ENCODE measurements around the gene LRMDA.

The LRMDA gene

GRCh38 chr10:75649466-75649865 is 218.0 kb downstream of the LRMDA start:
- DNase-seq, result no peak

DNA sequence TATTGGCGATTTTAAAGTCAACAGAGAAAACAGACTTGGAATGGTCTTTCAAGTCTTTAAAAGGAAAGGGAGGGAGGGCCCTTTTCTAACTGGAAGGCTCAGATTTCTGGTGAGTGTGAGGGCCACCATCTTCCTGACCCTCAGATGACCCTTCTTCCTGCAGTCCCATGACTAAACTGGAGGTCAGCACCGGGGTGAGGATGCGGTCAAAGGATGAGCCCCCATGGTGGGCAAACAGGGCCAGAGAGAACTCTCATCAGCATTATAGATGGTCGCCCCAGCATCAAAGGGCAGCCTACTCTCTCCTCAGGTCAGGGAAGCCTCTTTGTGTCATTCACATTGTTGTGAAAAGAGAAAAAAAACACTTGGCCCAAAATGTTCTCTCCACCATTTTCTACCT is 219.2 kb downstream of the LRMDA start:
- no peak for DNase-seq

- no peak for DNase-seq
Observed at GRCh38 chr10:75651417-75651816, 220.0 kb downstream of the LRMDA start.

- no peak for DNase-seq
Observed at GRCh38 chr10:75652146-75652740, 220.8 kb downstream of the LRMDA start.

- DNase-seq, result no peak
Observed at GRCh38 chr10:75653761-75654160, 222.3 kb downstream of the LRMDA start.

GRCh38 chr10:75654171-75654771 is 222.8 kb downstream of the LRMDA start:
- DNase-seq, result no peak

GRCh38 chr10:75654772-75655171 is 223.3 kb downstream of the LRMDA start:
- no peak for DNase-seq

DNA sequence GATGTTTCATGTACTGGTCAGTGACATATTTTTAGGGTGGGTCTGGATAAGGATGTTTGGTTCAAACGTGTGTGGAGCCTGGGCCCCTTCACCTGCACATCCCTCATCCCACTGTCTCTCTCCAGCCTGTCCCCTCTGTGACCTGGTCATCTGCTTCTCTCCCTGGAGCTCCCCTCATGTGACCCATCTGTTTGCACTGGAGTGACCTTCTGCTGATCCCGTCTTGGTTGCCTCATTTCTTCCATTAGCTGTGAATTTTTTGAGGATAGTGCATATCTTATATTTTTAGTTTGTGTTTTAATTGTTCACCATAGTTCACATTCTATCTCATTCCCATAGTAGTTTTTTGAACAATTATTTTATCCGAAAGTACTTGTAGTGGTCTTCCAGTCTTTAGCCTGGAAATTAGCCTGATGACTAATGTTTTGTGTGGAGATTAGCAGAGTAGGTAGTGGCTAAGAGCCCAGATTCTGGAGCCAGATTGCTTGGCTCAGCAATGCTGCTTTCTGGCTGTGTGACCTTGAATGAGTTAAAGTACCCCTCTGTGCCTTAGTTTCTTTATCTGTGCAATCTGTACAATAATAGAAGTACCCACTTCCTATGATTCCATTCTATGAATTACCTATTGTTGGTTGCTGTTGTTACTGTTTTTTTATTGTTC is 224.5 kb downstream of the LRMDA start:
- no peak for DNase-seq

DNA sequence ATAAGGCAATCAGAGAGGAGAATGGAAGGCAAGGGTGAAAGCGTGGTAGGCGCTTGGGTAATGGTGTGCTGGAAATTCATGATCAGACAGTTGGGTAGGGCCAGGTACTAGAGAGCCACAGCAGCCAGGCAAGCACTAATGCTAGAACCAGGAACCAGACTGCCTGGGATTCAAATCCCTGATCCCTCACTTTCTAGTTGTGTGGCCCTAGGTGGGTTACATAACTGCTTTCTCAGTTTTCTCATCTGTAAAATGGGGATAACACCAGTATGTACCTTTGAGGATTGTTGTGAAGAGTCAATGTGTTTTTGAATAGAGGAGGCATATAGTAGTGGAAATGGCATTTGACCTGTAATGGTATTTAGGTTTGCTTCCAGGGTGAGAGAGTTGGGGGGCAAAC is 225.9 kb downstream of the LRMDA start:
- DNase-seq, result no peak

DNA sequence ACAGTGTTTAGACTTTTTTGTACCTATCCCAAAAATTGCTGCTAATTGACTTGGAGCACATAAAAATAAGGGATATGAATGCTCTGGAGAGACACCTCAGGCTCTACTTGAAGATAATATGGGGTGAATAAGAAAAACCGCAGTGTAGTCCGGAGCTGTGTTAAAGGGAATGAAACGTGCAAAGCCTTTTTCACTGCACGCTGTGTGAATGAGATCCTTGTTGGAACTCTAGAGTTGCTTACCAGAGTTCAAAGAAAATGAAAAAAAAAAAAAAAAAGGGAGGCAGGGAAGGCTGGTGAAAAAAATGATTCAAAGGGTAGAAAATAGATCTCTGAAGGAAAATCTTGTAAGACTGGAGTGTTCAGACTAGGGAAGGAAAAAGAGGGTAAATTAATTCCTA is 226.6 kb downstream of the LRMDA start:
- no peak for DNase-seq

GRCh38 chr10:75658496-75658895 is 227.1 kb downstream of the LRMDA start:
- DNase-seq, result no peak

- no peak for DNase-seq
Observed at GRCh38 chr10:75658915-75659314, 227.5 kb downstream of the LRMDA start.

GRCh38 chr10:75660823-75661222 is 229.4 kb downstream of the LRMDA start:
- DNase-seq, result no peak

- DNase-seq, result no peak
Observed at GRCh38 chr10:75662715-75663114, 231.3 kb downstream of the LRMDA start.

- DNase-seq, result no peak
Observed at GRCh38 chr10:75663947-75664664, 232.7 kb downstream of the LRMDA start.

GRCh38 chr10:75664968-75665367 is 233.5 kb downstream of the LRMDA start:
- no peak for DNase-seq

- no peak for DNase-seq
Observed at GRCh38 chr10:75665707-75666106, 234.3 kb downstream of the LRMDA start.

- DNase-seq, result no peak
Observed at GRCh38 chr10:75672111-75672671, 240.8 kb downstream of the LRMDA start.

DNA sequence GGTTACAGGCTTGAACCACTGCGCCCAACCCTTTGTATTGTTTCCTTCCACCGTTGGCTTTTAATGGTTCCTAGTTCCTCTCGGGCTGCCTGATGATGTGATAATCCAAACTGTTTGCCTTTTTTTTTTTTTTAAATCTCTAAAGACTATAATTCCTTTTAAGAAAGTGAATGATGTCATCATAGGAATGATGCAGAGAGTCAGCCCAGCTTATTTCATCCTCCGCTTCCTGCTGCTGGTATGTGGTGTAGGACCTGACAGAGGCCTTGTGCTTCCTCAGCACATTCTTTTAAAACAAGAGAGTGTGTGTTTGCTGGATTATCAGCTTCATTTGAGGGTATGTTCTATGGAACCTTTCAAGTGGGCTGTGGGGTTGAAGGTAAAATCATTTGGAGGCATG is 241.4 kb downstream of the LRMDA start:
- DNase-seq, result no peak

GRCh38 chr10:75677541-75677940 is 246.1 kb downstream of the LRMDA start:
- DNase-seq, result no peak

GRCh38 chr10:75678527-75678926 is 247.1 kb downstream of the LRMDA start:
- DNase-seq, result no peak

DNA sequence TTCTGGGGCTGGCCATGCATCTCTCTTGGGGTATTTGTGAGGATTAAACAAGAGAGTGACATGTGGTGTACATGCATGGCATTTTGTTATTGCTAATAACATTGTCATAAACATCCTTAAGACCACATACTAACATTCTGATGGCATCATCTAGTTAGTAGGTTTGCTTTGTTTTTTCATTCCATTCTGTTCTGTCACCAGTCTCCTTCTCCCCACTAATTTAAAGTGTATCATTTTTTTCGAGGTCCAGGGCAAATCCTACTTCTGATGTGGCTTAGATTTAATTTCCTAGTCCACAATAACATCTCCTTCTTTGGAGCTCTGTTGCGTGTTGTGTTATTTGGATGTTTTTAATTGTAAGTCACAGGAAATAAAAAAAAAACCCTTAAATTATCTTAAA is 248.1 kb downstream of the LRMDA start:
- no peak for DNase-seq

GRCh38 chr10:75681334-75681733 is 249.9 kb downstream of the LRMDA start:
- no peak for DNase-seq
